Measurements from ENCODE around the gene NUDT8. TPM values are rescaled to one million over a fixed set of nuclear protein-coding genes. Genes with fewer than 3 reads are reported as not detected.
"Not testable (repeated sequence)": the region's sequence is repeated elsewhere in the genome, so short reads cannot be mapped to it uniquely, and the experiment has no call there.

The NUDT8 gene
- total RNA-seq, 1 experiment from 2014 or later, result 5.3 TPM

DNA sequence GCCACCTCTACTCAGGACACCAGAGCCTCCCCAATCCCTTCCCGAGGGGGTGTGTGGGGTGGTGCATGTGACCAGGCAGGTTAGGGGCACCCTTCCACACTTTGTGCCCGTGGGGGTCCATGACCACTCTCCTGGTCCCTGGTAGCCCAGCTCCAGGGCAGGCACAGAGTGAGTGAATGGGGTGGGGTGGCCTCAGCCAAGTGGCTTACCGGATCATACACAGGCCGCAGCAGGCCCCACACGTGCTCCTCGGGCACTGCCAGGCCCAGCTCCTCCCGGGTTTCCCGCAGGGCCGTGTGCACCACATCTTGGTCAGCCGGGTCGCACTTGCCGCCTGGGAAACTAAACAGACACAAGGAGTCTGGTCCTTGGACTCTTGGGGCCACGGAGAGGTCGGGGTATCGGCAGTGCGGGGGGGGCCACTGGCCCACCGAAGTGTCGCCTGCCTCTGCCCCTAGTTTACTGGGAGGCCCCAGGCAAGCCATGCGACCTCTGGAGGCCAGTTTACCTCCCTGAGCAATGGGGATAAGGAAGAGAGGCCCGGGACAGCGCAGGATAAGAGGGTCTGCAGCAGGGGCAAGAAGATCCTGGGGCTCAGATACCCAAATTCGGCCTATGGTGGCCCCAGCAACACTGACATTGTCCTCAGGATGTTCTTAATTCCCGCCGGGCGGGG lies 889 bp downstream of the NUDT8 start:
- DNase-seq (ENCODE audit: low spot score), result no peak

DNA sequence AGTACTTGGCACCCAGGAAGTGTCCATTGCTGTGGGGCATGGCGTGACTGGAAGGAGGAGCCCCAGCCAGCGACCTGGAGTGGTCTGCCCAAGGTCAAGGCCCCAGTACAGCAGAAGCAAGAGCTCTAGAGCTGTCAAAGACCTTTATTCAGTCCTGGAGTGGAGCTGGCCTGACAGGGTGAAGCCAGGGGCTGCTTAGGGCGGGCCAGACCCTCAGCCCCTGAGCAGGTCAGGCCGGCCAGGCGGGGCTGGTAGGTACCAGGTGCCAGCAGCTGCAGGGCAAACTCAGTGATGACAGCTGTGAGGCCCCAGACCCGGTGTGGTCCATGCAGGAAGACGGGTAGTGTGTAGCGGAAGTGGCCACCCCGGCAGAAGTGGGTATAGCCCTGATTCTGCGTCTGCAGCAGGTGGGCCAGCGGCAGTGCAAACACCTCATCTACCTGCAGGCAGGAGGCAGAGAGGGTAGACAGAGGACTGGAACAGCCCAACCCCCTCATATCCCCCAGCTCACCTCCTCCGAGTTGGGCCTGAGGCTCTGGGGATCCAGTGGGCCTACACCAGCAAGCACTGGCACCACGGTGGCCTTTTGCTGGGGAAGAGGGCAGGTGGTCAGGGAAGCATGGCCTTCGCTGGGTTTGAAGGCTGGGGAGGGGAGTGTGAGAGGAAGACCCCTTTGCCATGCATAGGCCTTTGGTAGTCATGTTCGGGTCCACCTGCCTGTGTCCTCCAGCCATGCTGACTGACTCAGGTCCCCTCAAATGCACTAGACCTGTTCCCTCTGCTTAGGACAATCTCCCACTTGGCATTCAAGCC lies 1.7 kb downstream of the NUDT8 start:
- no peak for DNase-seq (ENCODE audit: low spot score)

DNA sequence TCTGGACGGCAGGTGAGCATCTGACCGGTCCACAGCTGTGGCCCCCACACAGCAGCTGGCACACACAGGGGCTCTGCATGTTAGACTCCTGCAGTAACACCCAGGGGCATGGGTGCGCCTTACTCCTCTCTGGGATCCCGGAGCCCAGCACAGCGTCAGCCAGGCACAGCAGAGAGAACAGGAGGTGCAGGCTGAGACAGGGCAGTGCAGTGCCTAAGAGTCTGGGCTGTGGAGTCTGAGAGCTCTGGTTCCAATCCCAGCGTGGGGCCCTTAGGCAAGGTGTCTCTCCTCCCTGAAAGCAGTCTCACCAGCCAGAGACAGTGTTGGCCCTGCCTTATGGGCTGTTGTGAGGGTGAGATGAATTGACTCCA lies 2.3 kb downstream of the NUDT8 start:
- DNase-seq (ENCODE audit: low spot score), result no peak

DNA sequence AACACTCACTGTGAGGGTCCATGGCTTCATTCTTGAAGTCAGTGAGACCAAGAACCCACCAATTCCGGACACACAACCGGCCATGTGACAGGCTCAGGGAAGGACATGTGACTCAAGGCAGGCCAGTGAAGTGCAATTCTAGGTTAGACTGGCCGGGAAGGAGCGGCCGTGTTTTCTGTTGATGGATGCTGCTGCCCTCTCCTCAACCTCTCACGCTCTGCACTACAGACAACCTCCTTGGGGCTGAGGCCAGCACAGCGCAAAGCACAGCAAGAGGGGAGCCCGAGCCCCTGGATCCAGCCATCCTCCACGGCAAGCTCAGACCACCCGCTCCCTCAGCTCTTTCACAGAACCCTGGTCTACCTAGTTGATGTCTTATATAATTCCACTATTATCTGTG lies 2.8 kb downstream of the NUDT8 start:
- DNase-seq (ENCODE audit: low spot score), result no peak

DNA sequence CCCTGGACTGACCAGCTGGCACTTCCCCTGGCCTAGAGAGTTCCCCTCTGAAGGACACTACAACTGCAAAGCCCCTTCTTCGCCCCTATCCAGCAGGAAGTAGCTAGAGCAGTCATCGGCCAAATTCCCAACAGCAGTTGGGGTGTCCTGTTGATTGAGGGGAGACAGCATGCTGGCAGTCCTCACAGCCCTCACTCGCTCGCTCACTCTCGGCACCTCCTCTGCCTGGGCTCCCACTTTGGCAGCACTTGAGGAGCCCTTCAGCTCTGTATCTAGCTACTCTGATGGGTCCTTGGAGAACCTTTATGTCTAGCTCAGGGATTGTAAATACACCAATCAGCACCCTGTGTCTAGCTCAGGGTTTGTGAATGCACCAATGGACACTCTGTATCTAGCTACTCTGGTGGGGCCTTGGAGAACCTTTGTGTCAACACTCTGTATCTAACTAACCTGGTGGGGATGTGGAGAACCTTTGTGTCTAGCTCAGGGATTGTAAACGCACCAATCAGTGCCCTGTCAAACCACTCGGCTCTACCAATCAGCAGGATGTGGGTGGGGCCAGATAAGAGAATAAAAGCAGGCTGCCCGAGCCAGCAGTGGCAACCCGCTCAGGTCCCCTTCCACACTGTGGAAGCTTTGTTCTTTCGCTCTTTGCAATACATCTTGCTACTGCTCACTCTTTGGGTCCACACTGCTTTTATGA lies 3.5 kb downstream of the NUDT8 start:
- DNase-seq (ENCODE audit: low spot score), result not testable (repeated sequence)

DNA sequence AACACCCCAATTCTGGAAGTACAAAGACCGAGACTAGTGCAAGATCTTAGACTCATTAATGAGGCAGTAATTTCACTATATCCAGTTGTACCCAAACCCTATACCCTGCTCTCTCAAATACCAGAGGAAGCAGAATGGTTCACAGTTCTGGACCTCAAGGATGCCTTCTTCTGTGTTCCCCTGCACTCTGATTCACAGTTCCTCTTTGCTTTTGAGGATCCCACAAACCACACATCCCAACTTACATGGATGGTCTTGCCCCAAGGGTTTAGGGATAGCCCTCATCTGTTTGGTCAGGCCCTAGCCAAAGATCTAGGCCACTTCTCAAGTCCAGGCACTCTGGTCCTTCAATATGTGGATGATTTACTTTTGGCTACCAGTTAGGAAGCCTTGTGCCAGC lies 5.9 kb downstream of the NUDT8 start:
- not testable (repeated sequence) for DNase-seq (ENCODE audit: low spot score)

DNA sequence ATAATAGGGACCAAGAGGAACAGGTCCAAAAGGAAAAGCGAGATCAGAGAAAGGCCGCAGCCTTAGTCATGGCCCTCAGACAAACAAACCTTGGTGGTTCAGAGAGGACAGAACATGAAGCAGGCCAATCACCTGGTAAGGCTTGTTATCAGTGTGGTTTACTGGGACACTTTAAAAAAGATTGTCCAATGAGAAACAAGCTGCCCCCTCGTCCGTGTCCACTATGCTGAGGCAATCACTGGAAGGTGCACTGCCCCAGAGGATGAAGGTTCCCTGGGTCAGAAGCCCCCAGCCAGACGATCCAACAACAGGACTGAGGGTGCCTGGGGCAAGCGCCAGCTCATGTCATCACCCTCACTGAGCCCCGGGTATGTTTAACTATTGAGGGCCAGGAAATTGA lies 6.8 kb downstream of the NUDT8 start:
- DNase-seq (ENCODE audit: low spot score), result not testable (repeated sequence)

DNA sequence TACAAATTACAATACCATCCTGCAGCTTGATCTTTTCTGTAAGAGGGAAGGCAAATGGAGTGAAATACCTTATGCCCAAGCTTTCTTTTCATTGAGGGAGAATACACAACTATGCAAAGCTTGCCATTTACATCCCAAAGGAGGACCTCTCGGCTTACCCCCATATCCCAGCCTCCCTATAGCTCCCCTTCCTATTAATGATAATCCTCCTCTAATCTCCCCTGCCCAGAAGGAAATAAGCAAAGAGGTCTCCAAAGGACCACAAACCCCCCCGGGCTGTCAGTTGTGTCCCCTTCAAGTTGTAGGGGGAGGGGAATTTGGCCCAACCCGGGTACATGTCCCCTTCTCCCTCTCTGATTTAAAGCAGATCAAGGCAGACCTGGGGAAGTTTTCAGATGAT lies 7.8 kb downstream of the NUDT8 start:
- DNase-seq (ENCODE audit: low spot score), result not testable (repeated sequence)

DNA sequence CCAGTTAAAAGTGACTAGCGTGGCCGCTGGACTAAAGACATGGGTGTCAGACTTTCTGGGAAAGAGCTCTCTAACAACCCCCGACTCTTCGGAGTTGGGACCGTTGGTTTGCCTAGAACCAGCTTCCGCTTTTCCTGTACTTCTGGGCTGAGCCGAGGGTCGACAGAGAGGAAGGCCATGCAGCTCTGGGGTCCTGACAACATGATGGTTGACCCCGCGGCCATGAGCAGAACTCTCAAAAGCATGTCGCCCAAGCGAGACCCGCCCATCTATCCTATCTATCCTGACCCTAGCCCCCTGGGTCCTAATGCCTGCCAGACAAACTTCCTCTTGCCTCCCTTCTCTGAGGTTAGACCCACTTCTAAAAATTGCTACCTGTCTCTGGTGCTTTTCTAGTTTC lies 9.1 kb downstream of the NUDT8 start:
- not testable (repeated sequence) for DNase-seq (ENCODE audit: low spot score)

DNA sequence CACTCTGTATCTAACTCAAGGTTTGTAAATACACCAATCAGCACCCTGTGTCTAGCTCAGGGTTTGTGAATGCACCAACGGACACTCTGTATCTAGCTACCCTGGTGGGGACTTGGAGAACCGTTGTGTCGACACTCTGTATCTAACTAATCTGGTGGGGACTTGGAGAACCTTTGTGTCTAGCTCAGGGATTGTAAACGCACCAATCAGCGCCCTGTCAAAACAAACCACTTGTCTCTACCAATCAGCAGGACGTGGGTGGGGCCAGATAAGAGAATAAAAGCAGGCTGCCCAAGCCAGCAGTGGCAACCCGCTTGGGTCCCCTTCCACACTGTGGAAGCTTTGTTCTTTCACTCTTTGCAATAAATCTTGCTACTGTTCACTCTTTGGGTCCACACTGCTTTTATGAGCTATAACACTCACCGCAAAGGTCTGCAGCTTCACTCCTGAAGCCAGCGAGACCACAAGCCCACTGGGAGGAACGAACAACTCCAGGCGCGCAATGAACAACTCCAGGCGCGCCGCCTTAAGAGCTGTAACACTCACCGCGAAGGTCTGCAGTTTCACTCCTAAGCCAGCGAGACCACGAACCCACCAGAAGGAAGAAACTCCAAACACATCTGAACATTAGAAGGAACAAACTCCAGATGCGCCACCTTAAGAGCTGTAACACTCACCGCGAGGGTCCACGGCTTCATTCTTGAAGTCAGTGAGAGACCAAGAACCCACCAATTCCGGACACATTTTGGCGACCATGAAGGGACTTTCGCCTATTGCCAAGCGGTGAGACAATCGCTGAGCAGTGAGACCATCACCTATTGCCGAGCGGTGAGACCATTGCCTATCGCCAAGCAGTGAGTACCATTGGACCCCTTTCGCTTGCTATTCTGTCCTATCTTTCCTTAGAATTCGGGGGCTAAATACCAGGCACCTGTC lies 9.8 kb downstream of the NUDT8 start:
- not testable (repeated sequence) for DNase-seq (ENCODE audit: low spot score)

DNA sequence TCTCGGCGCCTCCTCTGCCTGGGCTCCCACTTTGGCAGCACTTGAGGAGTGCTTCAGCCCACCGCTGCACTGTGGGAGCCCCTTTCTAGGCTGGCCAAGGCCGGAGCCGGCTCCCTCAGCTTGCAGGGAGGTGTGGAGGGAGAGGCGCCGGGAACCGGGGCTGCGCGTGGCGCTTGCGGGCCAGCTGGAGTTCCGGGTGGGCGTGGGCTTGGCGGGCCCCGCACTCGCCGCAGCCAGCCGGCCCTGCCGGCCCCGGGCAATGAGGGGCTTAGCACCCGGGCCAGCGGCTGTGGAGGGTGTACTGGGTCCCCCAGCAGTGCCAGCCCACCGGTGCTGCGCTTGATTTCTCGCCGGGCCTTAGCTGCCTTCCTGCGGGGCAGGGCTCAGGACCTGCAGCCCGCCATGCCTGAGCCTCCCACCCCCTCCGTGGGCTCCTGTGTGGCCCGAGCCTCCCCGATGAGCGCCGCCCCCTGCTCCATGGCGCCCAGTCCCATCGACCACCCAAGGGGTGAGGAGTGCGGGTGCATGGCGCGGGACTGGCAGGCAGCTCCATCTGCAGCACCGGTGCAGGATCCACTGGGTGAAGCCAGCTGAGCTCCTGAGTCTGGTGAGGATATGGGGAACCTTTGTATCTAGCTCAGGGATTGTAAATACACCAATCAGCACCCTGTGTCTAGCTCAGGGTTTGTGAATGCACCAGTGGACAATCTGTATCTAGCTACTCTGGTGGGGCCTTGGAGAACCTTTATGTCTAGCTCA lies 10.7 kb downstream of the NUDT8 start:
- DNase-seq (ENCODE audit: low spot score), result not testable (repeated sequence)

DNA sequence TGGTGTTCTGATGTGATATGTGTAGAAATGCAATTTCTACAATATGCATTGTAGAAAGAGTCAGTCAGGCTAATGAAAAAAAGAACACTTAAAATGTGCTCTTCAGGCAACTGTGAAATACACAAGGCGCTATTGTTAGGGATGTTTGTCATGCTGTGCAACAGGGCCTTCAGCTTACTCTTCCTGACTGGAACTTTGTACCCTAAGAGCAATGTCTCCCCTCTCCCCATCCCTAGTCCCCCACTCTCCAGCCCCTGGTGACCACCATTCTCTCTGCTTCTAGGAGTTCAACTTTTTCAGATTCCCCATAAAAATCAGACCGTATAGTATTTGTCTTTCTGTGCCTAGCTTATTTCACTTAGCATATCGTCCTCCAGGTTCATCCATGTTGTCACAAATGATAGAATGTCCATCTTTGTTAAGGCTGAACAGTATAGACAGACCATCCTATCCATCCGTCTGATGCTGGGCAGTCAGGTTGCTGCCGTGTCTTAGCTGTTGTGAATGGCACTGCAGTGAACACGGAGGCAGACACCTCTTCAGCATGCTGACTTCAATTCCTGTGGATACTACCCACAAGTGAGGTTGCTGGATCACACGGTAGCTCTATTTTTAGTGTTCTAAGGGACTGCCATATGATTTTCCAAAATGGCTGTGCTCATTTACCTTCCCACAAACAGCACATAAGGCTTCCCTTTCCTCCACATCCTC lies 12.3 kb downstream of the NUDT8 start:
- DNase-seq (ENCODE audit: low spot score), result no peak

DNA sequence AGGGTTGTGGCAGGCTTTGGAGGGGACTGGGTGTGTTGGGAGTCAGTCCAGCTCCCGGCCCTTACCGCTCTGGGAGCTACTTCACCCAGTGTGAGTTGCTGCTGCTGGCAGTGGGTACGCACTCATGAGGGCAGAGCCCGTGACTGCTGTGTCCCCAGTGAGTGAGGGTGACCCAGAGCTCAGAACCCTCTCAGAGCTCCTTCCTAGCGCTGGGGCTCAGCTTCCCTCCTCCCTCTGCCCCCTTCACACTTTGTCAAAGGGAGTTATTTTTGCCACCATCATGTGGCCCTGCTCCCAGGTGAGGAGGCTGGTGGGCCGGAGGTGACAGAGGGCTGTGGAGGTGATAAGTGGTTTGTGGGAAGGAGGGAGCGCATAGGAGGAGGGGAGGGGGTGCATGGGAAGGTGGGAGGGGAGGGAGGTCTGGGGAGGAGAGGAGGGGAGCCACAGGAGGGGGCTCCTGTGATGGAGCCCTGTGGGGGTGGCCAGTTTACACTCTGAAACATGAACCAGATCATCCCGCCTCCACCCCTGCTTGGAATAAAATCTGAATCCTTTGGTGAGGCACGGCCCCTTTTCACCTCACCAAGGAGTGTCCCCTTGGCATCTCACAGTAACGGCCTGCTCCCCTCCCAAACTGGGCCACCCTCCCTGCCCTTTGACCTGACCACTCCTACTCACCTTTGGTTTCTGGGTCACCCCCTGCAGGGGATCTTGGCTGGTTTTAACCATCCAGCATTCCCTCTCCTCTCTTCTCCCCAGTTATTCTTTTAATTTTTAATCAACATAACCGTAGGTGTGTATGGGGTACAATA lies 13.1 kb downstream of the NUDT8 start:
- no peak for DNase-seq (ENCODE audit: low spot score)

DNA sequence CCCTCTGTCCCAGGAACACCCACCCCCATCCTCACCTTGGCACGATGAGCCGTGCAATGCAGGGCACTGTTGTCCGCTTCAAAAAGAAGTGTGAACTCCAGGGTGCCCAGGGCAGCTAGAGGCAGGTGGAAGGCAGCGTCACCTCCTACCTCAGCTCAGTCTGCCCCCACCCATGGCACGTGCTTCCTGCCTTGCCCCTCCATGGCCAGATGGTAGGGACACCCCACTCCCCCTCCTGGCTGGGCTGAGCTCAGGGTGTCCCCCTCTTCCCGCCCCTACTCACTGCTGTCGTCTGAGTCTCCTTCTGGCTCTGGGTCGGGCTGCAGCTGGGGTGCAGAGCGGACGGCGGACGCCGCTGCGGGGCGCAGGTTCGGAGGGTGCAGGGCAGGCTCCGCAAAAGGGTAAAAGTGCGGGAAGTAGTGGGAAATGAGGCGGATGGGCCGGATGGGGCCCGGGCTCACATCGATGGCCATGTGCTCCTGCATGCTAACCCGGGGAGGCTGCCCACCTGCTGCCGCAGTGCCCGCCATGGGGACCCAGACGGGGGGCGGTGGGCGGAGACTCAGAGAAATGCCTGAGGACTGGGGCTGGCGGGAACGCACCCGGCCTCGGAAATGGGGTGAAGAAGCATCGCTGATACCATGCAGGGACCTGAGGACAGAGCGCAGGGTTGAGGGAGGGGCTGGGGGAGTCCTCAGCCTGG lies 13.9 kb downstream of the NUDT8 start:
- DNase-seq (ENCODE audit: low spot score), result no peak

DNA sequence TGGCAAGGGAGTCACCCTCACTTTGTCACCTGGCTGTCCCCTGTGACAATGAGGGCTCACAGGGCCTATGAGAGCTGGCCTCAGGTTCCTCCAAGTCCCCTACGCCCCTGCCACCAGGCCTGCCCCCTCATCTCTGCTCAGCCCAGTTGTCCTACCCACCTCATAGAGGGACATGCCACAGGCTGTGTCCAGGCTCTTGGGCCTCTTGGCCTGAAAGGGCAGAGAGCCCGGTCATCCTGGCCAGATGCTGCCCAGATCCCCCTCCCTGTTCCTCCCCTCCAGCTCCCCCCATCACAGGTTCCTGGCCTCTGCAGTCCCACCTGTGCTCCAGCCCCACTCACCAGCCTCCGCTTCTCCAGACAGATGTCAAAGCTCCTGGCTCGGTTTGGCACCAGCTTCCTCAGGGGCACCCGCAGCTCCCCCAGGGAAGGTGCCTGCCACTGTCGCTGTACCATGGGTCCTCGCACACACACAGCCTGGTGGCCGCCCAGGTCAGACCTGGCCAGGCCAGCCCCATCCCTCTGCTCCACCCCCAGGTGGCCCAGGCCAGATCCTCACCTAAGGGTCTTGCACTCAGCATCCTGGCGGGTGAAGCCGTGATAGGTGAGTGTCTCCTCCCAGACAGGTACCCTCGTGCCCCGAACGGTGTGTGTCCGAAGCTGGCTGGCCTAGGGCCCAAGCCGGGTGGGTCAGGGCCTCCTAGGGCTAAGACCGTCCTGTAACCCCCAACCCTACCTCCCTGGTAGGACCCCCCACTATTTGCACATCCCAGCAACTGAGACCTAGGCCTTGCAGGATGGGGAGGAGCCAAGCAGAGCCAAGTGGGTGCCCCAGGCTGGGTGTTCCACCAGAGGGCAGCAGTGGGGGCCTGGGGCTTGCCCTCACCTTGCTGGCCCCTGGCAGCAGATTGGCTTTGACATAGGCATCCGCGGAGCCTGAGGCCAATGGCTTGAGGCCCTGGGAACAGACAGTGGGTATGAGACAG lies 14.7 kb downstream of the NUDT8 start:
- DNase-seq (ENCODE audit: low spot score), result peak; percentile 13

DNA sequence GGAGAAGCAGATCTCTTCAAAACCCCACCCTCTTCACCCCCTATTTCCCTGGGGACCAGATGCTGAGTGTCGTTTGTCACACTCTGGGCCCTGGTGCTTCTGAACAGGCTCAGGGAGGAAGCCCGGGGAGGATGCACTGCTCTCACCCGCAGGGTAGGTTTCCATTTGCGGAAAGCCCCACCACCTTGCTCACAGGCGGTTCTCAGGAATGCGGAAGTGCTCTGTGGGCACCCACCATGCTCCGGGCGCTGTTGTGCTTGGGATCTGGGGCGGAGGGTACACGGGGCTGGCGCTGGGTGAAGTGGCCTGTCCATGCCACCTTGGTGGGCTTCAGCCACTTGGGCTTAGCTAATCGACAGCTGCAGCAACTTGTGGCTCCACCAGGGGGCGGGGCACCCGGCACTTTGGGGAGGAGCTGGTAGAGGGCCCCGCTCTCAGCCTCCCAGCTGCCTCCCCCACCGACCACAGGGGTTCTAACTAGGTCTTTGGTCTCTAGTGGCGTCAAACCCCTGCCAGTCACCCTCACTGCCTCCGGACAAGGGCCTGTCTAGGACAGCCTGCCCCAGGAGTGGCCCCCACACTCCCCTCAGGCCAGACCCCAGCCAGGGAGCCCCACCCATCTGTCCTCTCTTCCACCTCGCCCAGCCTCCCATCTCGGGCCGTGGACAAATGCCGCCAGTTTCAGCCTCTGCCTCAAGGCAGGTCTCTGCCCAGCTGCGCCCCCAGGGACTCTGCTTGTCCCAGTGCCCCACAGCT lies 15.6 kb downstream of the NUDT8 start:
- DNase-seq (ENCODE audit: low spot score), result no peak
